ENCODE measurements around the gene TTC28.
"Not testable (repeated sequence)": the region's sequence is repeated elsewhere in the genome, so short reads cannot be mapped to it uniquely, and the experiment has no call there.

The TTC28 gene

GRCh38 chr22:28068826-28069225 is 610.8 kb downstream of the TTC28 start:
- H3K4me3 ChIP-seq (ENCODE audit: low read depth, low read length) = no peak overlapping the region

GRCh38 chr22:28064920-28065319 is 614.7 kb downstream of the TTC28 start:
- H3K4me3 ChIP-seq (ENCODE audit: low read depth, low read length) = no peak overlapping the region

GRCh38 chr22:28063656-28064055 is 616.0 kb downstream of the TTC28 start:
- no peak overlapping the region for H3K4me3 ChIP-seq (ENCODE audit: low read depth, low read length)

- H3K4me3 ChIP-seq (ENCODE audit: low read depth, low read length) = not testable (repeated sequence)
Measured at GRCh38 chr22:28060594-28060993, 619.0 kb downstream of the TTC28 start.

DNA sequence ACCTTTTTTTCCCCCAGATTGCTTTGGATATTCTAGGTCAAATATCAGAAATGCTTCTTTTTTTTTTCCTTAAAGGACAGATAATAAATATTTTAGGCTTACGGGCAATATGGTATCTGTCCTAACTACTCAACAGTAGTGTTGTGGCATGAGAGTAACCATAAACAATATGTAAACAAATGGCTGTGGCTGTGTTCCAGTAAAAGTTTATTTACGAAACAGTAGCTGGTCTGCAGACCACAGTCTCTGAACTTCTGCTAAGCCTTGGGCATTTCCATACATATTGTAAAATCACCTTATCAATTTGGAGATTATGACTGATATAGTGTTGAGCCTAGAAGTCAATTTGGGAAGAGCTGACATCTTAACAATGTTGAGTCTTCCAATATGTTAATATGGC is 621.6 kb downstream of the TTC28 start:
- H3K4me3 ChIP-seq (ENCODE audit: low read depth, low read length) = no peak overlapping the region

DNA sequence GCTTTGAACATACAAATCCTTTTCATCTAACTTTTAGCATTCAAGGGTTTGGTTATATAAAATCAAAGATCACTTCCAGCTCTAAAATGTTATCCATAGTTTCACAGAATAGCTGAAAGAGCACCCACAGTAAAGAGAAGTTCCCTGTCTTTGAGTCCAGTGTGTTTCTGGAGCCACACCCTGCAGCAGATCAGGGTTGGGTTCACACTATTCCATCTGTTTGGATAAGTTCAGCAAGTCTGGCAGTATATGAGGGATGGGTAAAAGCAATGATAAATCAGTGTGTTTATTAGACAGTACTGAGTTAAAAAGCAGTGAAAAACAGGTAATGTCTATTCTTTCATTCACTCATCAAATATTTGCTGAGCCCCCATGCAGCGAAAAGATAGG is 624.8 kb downstream of the TTC28 start:
- H3K4me3 ChIP-seq (ENCODE audit: low read depth, low read length) = no peak overlapping the region

- H3K4me3 ChIP-seq (ENCODE audit: low read depth, low read length) = no peak overlapping the region
Measured at GRCh38 chr22:28053896-28054818, 625.5 kb downstream of the TTC28 start.

- H3K4me3 ChIP-seq (ENCODE audit: low read depth, low read length) = no peak overlapping the region
Measured at GRCh38 chr22:28052825-28053269, 626.8 kb downstream of the TTC28 start.

- no peak overlapping the region for H3K4me3 ChIP-seq (ENCODE audit: low read depth, low read length)
Measured at GRCh38 chr22:28051787-28052356, 627.8 kb downstream of the TTC28 start.

DNA sequence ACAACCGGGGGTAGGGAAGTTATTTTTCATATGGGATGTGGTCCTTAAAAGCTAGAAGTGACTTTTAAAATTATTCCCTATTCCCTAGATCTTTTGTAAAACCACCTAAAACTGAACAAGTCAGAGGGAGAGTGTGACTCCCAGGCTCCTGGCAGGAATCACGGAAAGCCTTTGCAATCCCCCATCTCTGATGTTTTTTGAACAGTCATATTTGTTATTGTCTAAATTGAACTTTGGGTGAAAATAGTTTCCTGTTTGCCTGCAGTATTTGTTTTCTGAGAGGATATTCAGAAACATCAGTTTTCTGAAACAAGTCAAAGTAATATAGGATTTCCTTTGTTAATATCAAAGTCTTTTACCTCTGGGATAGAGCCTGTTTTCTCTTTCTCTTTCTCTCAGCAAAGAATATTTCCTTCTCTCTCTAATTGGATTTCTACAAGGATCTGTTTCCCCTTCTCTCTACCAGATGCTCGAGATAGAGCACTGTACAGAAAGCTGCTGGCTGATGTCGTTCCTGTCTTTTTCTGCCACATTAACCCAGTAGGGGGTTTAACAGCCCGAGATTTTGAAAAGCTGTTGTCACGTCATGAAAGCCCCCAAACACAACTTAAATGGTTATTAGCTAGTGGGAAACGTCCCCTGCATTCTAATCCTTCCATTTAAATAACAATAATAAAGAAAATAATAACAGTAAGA is 628.4 kb downstream of the TTC28 start:
- H3K4me3 ChIP-seq (ENCODE audit: low read depth, low read length) = no peak overlapping the region

- H3K4me3 ChIP-seq (ENCODE audit: low read depth, low read length) = no peak overlapping the region
Measured at GRCh38 chr22:28048529-28048928, 631.1 kb downstream of the TTC28 start.

DNA sequence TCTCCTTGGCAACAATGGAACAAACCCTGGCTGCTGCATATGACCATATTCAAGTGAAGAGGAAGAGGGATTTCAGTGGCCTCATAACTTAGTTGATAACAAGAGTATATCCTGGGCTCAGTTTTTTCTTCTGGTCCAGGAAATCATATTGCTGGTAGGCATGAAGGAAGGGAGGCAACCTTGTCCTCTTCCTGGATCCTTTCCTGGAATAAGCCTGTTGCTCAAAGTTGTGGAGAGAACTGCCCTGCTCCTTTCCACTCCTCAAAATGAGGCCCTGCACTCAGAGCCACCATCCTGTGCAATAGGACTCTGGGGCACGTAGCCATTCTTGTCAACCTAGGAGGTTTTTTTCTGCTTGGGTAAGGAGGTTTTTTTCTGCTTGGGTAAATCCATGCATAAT is 631.9 kb downstream of the TTC28 start:
- no peak overlapping the region for H3K4me3 ChIP-seq (ENCODE audit: low read depth, low read length)

- no peak overlapping the region for H3K4me3 ChIP-seq (ENCODE audit: low read depth, low read length)
Measured at GRCh38 chr22:28046100-28046499, 633.5 kb downstream of the TTC28 start.

DNA sequence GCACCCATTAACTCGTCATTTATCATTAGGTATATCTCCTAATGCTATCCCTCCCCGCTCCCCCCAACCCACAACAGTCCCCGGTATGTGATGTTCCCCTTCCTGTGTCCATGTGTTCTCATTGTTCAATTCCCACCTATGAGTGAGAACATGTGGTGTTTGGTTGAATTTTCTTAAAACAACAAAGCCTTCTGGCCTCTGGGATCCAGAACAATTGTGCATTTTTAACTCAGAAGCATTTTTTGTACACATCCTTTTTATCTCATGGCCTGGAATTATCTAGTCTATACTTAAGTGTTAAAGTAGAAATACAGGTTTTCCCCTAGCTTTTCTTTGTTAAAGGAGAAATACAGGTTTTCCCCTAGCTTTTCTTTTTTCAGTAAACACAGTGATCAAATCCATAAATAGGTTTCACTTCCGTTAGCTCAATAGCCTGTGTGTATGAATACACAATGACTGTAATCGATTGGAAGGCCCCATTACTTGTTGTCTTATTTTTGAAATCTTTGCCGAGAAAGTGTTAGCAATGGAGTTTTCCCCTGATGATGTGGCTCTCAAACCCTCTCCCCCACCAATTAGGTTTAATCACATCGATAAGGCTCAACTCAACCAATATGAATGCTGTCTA is 635.0 kb downstream of the TTC28 start:
- no peak overlapping the region for H3K4me3 ChIP-seq (ENCODE audit: low read depth, low read length)

GRCh38 chr22:28043266-28043665 is 636.4 kb downstream of the TTC28 start:
- H3K4me3 ChIP-seq (ENCODE audit: low read depth, low read length) = no peak overlapping the region

DNA sequence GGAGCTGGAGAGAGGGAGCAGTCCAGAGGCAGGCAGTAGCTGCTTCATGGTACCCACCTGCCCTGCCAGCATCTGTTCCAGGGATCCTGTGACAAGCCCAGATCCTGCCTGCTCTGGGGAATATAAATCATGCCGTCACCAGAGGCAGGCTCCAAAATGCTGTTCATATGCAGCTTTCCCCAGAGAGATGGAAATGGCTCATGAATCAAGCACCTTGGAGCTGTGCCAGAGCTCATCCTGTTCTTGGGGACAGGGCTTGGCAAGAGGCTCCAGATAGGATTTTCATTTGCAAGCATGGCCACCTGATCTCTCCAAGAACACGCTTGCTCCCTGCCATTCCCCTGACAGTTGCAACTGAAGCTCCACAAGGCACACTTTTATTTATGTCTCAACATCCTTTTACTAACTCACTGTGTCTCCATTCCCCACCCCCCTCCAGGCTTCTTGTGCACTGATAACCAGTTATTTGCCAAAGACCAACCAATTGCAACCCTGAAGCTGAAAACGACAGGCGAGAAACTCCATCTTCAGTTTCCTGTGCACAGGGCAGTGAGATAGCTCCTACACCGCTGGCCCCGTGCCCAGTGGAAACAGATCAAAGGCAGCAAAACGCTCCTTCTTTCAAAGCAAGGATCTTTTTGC is 644.8 kb downstream of the TTC28 start:
- no peak overlapping the region for H3K4me3 ChIP-seq (ENCODE audit: low read depth, low read length)

GRCh38 chr22:28034145-28034759 is 645.4 kb downstream of the TTC28 start:
- no peak overlapping the region for H3K4me3 ChIP-seq (ENCODE audit: low read depth, low read length)

DNA sequence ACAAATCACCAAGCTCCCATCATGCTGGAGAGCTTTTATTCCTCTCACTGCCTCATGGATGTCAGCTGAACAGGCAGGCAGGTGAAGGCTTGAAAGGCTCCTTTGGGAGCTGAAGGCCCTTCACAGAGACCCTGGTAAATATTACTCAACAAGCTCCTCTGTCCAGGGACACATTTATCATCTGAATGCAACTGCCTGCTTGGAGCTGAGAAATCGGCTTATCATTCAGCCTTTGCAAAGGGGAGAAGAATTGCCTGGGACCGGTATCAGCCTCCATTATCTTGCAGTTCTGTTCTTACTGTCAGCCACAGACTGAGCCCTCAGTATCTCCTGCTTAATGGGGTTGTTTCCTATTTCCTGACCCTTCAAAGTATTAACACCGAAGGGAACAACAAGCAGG is 646.8 kb downstream of the TTC28 start:
- no peak overlapping the region for H3K4me3 ChIP-seq (ENCODE audit: low read depth, low read length)

GRCh38 chr22:28031383-28031922 is 648.2 kb downstream of the TTC28 start:
- no peak overlapping the region for H3K4me3 ChIP-seq (ENCODE audit: low read depth, low read length)

GRCh38 chr22:28030473-28030872 is 649.2 kb downstream of the TTC28 start:
- H3K4me3 ChIP-seq (ENCODE audit: low read depth, low read length) = no peak overlapping the region

Data from iPS-11a (cell line).